Retina (tissue), 1 donor: ENCODE measurements around the gene S100A6.

Experiments
- DNase-seq: peaks from one replicate; pipeline ENCODE4 v3.0.0-alpha.2; 2016

The S100A6 gene

GRCh38 chr1:153493343-153493960 is 42.3 kb downstream of the S100A6 start:
- DNase-seq = no peak

- DNase-seq = no peak
These were observed 45.3 kb downstream of the S100A6 start for GRCh38 chr1:153490272-153491051.

DNA sequence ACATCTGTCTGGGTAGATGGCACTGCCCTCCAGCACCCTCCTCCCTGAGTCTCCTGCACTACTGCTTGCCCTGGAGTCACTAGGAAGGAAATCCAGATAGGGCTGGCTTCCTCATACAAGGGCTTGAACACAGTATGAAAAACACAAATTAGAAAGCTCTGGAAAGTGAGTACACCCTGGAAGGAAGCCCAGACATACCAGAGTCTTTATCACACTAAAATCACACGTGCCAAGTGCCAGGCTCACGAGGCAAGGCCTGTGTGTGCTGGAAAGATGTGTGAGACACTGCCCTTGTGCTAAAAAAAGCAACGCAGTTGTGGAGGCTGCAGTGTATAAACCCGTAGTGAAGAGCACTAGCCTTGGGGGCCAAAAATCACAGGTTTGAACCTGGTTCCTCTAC is 47.1 kb downstream of the S100A6 start:
- no peak for DNase-seq

- DNase-seq = no peak
These were observed 48.1 kb downstream of the S100A6 start for GRCh38 chr1:153487707-153488106.

- DNase-seq = no peak
These were observed 49.9 kb downstream of the S100A6 start for GRCh38 chr1:153485863-153486262.
